MM.1S (cell line): ENCODE data around the gene STARD8.

Experiments used
- DNase-seq: peaks from one replicate; pipeline ENCODE4 v3.0.0-alpha.2; 2015
- H2AFZ ChIP-seq: fragments of 300-600 bp; sonication (generic); 2 replicates; pipeline ENCODE4 v1.6.0; 2016; ENCODE audit warnings: antibody characterized with exemption, low read length
- H3F3A ChIP-seq: fragments of 300-600 bp; sonication (generic); 2 replicates; pipeline ENCODE4 v1.6.1; 2016; ENCODE audit warnings: mild to moderate bottlenecking, antibody characterized with exemption, low read length, moderate library complexity, mixed read lengths; ENCODE audit not compliant: insufficient read depth
- H3K27ac ChIP-seq: fragments of 300-600 bp; sonication (generic); 2 replicates; pipeline ENCODE4 v1.5.1; 2016; ENCODE audit warnings: mild to moderate bottlenecking, low read length
- H3K27me3 ChIP-seq: fragments of 300-600 bp; sonication (generic); replicated peaks from 2 replicates; pipeline ENCODE4 v1.6.0; 2016; ENCODE audit warnings: low read length; ENCODE audit not compliant: insufficient read depth
- H3K36me3 ChIP-seq: fragments of 300-600 bp; sonication (generic); replicated peaks from 2 replicates; pipeline ENCODE4 v1.6.1; 2016; ENCODE audit warnings: mild to moderate bottlenecking, low read length, mixed read lengths; ENCODE audit not compliant: insufficient read depth
- H3K4me1 ChIP-seq: fragments of 300-600 bp; sonication (generic); 2 replicates; pipeline ENCODE4 v1.6.1; 2016; ENCODE audit warnings: low read length, mixed read lengths
- H3K4me2 ChIP-seq: fragments of 300-600 bp; sonication (generic); 2 replicates; pipeline ENCODE4 v1.6.0; 2016; ENCODE audit warnings: low read depth, low read length
- H3K4me3 ChIP-seq: fragments of 300-600 bp; sonication (generic); 2 replicates; pipeline ENCODE4 v1.5.1; 2016; ENCODE audit warnings: low read length, mixed read lengths
- H3K79me2 ChIP-seq: fragments of 300-600 bp; sonication (generic); 2 replicates; pipeline ENCODE4 v1.6.1; 2016; ENCODE audit warnings: mixed run types, low read length, mixed read lengths
- H3K9ac ChIP-seq: fragments of 300-600 bp; sonication (generic); 2 replicates; pipeline ENCODE4 v1.6.1; 2016; ENCODE audit warnings: low read length, mixed read lengths
- H3K9me2 ChIP-seq: fragments of 300-600 bp; sonication (generic); replicated peaks from 2 replicates; pipeline ENCODE4 v1.6.1; 2016; ENCODE audit warnings: mild to moderate bottlenecking, low read length, mixed read lengths; ENCODE audit not compliant: insufficient read depth
- H3K9me3 ChIP-seq: fragments of 300-600 bp; sonication (generic); replicated peaks from 2 replicates; pipeline ENCODE4 v1.6.1; 2016; ENCODE audit warnings: mild to moderate bottlenecking, low read length, mixed read lengths; ENCODE audit not compliant: insufficient read depth
- H4K20me1 ChIP-seq: fragments of 300-600 bp; sonication (generic); 2 replicates; pipeline ENCODE4 v1.6.1; 2016; ENCODE audit warnings: mild to moderate bottlenecking, low read length, moderate library complexity, mixed read lengths; ENCODE audit not compliant: insufficient read depth
- CTCF ChIP-seq: fragments of 300-600 bp; sonication (generic); IDR thresholded peaks from 2 replicates; pipeline ENCODE4 v1.5.1; 2016; ENCODE audit warnings: antibody characterized with exemption, low read length, mixed read lengths
- EZH2 ChIP-seq: fragments of 300-600 bp; sonication (generic); optimal IDR thresholded peaks from 2 replicates; pipeline ENCODE3; 2017; ENCODE audit warnings: low read depth, mild to moderate bottlenecking, antibody characterized with exemption, low read length, mixed read lengths
- EZH2phosphoT487 ChIP-seq: fragments of 300-600 bp; sonication (generic); IDR thresholded peaks from 2 replicates; pipeline ENCODE4 v1.6.1; 2018; ENCODE audit warnings: antibody characterized with exemption, low read length

Gene STARD8

GRCh38 chrX:68658530-68658929 lies 11.1 kb downstream of the STARD8 start:
- Histone ChIP-seq H3F3A (no peaks in the 10 kb centered on the region), H3K9ac (no peak overlapping the region), H3K27me3 (no peaks in the 10 kb centered on the region), H3K27ac (no peak overlapping the region), H3K4me1 (no peaks in the 10 kb centered on the region), H3K9me2 (no peaks in the 10 kb centered on the region), H3K4me3 (no peak overlapping the region), H3K9me3 (no peaks in the 10 kb centered on the region), H3K4me2 (no peak overlapping the region), H3K79me2 (no peaks in the 10 kb centered on the region), H2AFZ (no peak overlapping the region), H4K20me1 (no peaks in the 10 kb centered on the region), H3K36me3 (no peaks in the 10 kb centered on the region)
- no peak for DNase-seq
- TF ChIP-seq CTCF (no peak), EZH2phosphoT487 (no peak)

GRCh38 chrX:68659385-68659784 lies 11.9 kb downstream of the STARD8 start:
- H4K20me1 ChIP-seq = no peaks in the 10 kb centered on the region
- H3K36me3 ChIP-seq = no peaks in the 10 kb centered on the region
- no peak overlapping the region for H3K27ac ChIP-seq
- H3K4me2 ChIP-seq = no peak overlapping the region
- no peak overlapping the region for H3K9ac ChIP-seq
- no peaks in the 10 kb centered on the region for H3F3A ChIP-seq
- no peak for DNase-seq
- no peaks in the 10 kb centered on the region for H3K9me3 ChIP-seq
- no peaks in the 10 kb centered on the region for H3K27me3 ChIP-seq
- no peaks in the 10 kb centered on the region for H3K9me2 ChIP-seq
- TF ChIP-seq CTCF (no peak), EZH2 (no peak), EZH2phosphoT487 (no peak)
- H3K4me3 ChIP-seq = no peak overlapping the region
- no peak overlapping the region for H2AFZ ChIP-seq
- no peaks in the 10 kb centered on the region for H3K79me2 ChIP-seq
- no peaks in the 10 kb centered on the region for H3K4me1 ChIP-seq

GRCh38 chrX:68659786-68660185 lies 12.3 kb downstream of the STARD8 start:
- no peak for DNase-seq
- H3K36me3 ChIP-seq = no peaks in the 10 kb centered on the region
- no peaks in the 10 kb centered on the region for H4K20me1 ChIP-seq
- H3K9ac ChIP-seq = no peak overlapping the region
- no peak overlapping the region for H3K4me2 ChIP-seq
- no peak overlapping the region for H3K4me3 ChIP-seq
- no peaks in the 10 kb centered on the region for H3K27me3 ChIP-seq
- no peak for TF ChIP-seq EZH2phosphoT487
- no peak for TF ChIP-seq CTCF
- TF ChIP-seq EZH2 = no peak
- no peaks in the 10 kb centered on the region for H3K9me2 ChIP-seq
- no peaks in the 10 kb centered on the region for H3K4me1 ChIP-seq
- no peaks in the 10 kb centered on the region for H3K9me3 ChIP-seq
- no peak overlapping the region for H2AFZ ChIP-seq
- no peaks in the 10 kb centered on the region for H3F3A ChIP-seq
- no peaks in the 10 kb centered on the region for H3K79me2 ChIP-seq
- H3K27ac ChIP-seq = no peak overlapping the region
